ENCODE data around the gene MAN1C1.

DNA sequence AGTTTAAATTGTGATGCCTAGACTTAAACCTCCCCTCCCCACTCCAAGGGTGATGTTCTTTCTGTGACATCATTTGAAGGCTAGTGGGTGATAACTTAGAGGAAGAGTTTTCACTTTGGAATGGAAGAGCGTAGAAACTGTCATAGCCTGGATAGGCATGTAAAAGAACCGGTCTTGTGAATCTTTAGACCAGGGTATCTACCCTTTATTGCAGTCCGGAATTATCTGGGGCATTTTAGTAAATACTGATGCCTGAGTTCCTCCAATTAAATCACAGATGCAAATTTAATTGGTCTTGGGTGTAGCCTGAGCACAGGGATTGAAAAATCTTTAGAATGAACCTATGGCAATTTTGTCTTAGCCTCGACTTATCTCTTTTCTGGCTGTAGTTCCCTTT, 24.7 kb downstream of the MAN1C1 start:
- TF ChIP-seq ZFP30 (CRISPR knock-in tag; IDR thresholded peaks at IDR 0.05) (no peak), POU6F1 (CRISPR knock-in tag; IDR thresholded peaks at IDR 0.05; ENCODE audit: borderline replicate concordance, low read depth) (no peak), CREB5 (CRISPR knock-in tag; IDR thresholded peaks at IDR 0.05; ENCODE audit: low read depth) (no peak), ESRRG (CRISPR knock-in tag; IDR thresholded peaks at IDR 0.05) (no peak), CSDC2 (CRISPR knock-in tag; IDR thresholded peaks at IDR 0.05) (no peak), RARB (CRISPR knock-in tag; IDR thresholded peaks at IDR 0.05) (no peak), ZNF8 (CRISPR knock-in tag; IDR thresholded peaks at IDR 0.05) (no peak), ARNTL (CRISPR knock-in tag; IDR thresholded peaks at IDR 0.05; ENCODE audit: borderline replicate concordance, low read depth) (no peak), PPARA (CRISPR knock-in tag; IDR thresholded peaks at IDR 0.05; ENCODE audit: borderline replicate concordance) (no peak), ZFP3 (CRISPR knock-in tag; IDR thresholded peaks at IDR 0.05) (no peak)
- TF ChIP-seq, protein P1, sequence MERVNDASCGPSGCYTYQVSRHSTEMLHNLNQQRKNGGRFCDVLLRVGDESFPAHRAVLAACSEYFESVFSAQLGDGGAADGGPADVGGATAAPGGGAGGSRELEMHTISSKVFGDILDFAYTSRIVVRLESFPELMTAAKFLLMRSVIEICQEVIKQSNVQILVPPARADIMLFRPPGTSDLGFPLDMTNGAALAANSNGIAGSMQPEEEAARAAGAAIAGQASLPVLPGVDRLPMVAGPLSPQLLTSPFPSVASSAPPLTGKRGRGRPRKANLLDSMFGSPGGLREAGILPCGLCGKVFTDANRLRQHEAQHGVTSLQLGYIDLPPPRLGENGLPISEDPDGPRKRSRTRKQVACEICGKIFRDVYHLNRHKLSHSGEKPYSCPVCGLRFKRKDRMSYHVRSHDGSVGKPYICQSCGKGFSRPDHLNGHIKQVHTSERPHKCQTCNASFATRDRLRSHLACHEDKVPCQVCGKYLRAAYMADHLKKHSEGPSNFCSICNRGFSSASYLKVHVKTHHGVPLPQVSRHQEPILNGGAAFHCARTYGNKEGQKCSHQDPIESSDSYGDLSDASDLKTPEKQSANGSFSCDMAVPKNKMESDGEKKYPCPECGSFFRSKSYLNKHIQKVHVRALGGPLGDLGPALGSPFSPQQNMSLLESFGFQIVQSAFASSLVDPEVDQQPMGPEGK (CRISPR knock-in tag; IDR thresholded peaks at IDR 0.05; ENCODE audit: borderline replicate concordance): no peak
- TF ChIP-seq, protein P2, sequence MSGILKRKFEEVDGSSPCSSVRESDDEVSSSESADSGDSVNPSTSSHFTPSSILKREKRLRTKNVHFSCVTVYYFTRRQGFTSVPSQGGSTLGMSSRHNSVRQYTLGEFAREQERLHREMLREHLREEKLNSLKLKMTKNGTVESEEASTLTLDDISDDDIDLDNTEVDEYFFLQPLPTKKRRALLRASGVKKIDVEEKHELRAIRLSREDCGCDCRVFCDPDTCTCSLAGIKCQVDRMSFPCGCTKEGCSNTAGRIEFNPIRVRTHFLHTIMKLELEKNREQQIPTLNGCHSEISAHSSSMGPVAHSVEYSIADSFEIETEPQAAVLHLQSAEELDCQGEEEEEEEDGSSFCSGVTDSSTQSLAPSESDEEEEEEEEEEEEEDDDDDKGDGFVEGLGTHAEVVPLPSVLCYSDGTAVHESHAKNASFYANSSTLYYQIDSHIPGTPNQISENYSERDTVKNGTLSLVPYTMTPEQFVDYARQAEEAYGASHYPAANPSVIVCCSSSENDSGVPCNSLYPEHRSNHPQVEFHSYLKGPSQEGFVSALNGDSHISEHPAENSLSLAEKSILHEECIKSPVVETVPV (CRISPR knock-in tag; IDR thresholded peaks at IDR 0.05): no peak

All from SK-N-SH treated with all-trans-retinoic acid at 6 μM for 48 hours (cell line).